Measurements from ENCODE around the gene GPC3. TPM values are rescaled to one million over a fixed set of nuclear protein-coding genes. Genes with fewer than 3 reads are reported as not detected.

GPC3 gene
- total RNA-seq, 1 donor = not detected

GRCh38 chrX:133563705-133564104, 421.7 kb downstream of the GPC3 start:
- no peak overlapping the region for H3K4me3 ChIP-seq (ENCODE audit: low read depth, low read length)
- peak; percentile 16 for DNase-seq (ENCODE audit: low read depth)
- TF ChIP-seq, protein P1, sequence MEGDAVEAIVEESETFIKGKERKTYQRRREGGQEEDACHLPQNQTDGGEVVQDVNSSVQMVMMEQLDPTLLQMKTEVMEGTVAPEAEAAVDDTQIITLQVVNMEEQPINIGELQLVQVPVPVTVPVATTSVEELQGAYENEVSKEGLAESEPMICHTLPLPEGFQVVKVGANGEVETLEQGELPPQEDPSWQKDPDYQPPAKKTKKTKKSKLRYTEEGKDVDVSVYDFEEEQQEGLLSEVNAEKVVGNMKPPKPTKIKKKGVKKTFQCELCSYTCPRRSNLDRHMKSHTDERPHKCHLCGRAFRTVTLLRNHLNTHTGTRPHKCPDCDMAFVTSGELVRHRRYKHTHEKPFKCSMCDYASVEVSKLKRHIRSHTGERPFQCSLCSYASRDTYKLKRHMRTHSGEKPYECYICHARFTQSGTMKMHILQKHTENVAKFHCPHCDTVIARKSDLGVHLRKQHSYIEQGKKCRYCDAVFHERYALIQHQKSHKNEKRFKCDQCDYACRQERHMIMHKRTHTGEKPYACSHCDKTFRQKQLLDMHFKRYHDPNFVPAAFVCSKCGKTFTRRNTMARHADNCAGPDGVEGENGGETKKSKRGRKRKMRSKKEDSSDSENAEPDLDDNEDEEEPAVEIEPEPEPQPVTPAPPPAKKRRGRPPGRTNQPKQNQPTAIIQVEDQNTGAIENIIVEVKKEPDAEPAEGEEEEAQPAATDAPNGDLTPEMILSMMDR (IDR thresholded peaks at IDR 0.05; ENCODE audit: insufficient read depth, low read length) = no peak

DNA sequence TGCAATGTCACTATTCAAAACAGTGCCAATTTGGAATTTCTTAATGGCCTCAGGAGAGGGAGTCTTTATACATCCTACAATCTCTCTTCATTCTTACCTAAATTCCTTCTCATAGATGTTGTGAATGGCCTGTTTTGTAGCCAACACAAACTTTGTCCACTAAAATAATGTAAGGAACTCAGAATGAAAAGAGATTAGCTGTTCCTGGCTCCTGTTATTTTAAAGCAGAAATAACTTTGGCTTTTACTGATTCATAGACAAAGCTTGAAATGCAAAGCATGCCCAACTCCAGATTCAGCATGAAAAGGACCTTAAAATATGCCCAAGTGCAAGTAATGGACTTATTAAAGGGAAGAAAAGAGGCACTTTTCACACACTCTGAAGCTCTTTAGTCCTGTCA, 424.1 kb downstream of the GPC3 start:
- peak; percentile 49 for DNase-seq (ENCODE audit: low read depth)
- no peak overlapping the region for H3K4me3 ChIP-seq (ENCODE audit: low read depth, low read length)
- TF ChIP-seq, protein P1 (IDR thresholded peaks at IDR 0.05; ENCODE audit: insufficient read depth, low read length) = no peak

DNA sequence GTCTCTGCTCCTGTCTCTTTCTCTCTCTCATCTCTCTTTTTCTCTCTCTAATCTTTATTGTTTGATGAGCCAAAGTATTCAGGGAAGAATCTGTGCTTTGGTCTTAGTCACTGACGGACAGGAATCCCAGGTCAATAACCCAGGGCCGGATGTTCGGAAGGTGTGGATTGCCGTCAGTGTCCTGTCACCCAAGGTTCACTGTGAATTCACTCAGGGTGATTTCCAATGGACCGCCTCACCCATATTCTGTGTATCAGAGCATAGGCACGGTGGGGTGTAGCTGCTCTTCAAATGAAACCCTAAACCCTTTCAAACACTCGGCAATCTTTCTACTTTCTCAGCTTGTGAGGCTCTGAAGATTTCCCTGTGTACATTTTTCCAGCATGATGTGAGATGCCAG, 425.5 kb downstream of the GPC3 start:
- no peak overlapping the region for H3K4me3 ChIP-seq (ENCODE audit: low read depth, low read length)
- TF ChIP-seq, protein P1 (IDR thresholded peaks at IDR 0.05; ENCODE audit: insufficient read depth, low read length) = no peak
- DNase-seq (ENCODE audit: low read depth) = no peak

DNA sequence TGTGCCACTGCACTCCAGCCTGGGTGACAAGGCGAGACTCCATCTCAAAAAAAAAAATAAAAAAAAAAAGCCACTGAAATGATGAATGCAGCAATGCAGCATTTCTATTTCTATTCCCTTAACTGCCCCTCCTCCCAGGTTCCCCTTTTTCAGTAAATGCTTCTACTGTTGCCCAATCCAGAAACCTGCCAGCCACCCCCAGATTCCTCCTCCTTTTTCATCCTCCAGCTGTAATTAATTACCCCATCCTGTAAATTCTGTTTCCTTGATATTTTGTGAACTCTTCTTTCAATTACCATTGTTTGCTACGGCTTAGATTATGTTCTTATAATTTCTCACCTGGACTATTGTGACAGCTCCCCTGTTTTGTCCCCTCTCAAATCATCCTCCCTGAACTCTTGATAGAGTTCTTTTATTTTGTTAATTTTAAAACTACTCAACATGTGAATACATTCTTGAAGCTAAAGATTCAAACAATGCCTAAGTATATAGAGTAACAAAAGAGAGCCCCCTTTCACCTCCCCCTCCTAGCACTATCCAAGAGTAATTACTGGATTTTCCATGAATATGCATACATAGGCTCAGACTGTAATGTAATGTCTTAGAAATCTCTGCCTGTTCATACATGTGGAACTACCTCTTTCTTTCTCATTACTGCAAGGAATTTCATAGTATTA, 429.5 kb downstream of the GPC3 start:
- no peak for DNase-seq (ENCODE audit: low read depth)
- TF ChIP-seq, protein P1 (IDR thresholded peaks at IDR 0.05; ENCODE audit: insufficient read depth, low read length) = no peak
- H3K4me3 ChIP-seq (ENCODE audit: low read depth, low read length) = no peak overlapping the region

DNA sequence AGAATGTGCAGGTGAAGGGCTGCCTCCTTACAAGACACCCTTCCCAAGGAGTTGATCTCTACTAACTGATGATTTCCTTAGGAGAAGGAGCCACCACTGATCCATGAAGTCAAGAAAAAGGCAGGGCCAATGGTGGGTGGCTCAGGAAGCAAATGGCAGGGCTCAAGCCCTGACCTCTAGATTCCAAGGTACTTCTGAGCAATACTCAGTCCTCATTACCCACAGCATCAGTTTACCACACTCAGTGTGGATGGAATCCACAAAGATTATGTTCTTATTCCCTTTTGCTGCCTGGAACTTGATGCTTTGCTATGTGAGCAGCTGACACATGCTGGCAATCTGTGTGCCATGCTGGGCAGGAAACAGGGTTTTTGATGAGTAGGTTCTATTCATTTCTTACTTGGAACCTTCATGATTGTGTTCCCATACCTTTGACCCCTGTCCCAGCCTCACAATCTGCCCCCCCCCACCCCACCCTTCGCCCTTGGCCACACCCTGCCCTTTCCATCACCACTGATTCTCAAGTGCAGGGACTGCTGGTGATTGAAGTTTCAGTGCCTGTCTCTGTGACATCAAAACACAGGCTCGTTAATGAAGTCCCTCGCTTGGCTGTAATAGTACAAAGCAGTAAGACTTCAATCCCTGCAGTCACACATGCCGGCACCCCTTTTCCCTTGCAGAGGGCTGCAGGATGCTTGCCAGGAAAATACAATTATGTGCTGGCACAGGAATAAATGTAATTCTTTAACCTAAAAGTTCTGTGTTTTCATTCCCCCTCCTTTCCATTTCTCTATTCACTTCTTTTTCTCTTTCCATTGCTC, 434.5 kb downstream of the GPC3 start:
- no peak for DNase-seq (ENCODE audit: low read depth)
- TF ChIP-seq, protein P1 (IDR thresholded peaks at IDR 0.05; ENCODE audit: insufficient read depth, low read length) = no peak
- no peak overlapping the region for H3K4me3 ChIP-seq (ENCODE audit: low read depth, low read length)

DNA sequence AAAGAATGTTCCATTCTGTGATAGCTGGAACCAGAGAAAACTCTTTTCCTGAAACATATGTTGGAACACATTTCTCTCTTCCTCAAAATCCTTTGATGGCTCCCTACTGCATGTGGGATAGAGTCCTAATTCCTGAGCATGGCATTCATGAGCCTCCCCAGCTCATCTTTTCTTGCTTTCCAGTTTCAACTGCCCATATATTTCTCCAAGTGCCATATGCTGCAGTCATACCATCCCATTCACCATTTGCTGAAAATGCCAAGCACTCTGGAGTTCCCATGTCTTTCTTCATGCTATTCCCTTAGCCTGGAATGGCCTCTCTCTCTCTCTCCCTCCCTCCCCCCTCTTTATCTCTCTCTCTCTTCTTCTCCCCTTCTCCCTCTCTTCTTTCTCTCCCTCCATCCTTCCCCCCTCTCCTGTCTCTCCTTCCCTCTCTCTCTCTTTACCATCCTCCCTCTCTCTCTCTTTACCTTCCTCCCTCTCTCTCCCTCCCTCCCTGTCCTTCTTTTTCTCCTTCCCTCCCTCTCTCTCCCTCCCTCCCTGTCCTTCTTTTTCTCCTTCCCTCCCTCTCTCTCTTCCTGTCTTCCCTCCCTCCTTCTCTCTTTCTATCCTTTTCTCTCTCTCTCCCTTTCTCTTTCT, 436.0 kb downstream of the GPC3 start:
- no peak for DNase-seq (ENCODE audit: low read depth)
- H3K4me3 ChIP-seq (ENCODE audit: low read depth, low read length) = no peak overlapping the region
- TF ChIP-seq, protein P1 (IDR thresholded peaks at IDR 0.05; ENCODE audit: insufficient read depth, low read length) = no peak

All from fibroblast of the aortic adventitia (primary cell).